Fibroblast of lung (primary cell): ENCODE data around the gene ASGR1. TPM values are rescaled to one million over a fixed set of nuclear protein-coding genes. Genes with fewer than 3 reads are reported as not detected.
A peak's percentile ranks its signal among the peaks of the same experiment; 100 is the strongest.

ENCODE experiments used
- DNase-seq, 2 donors: peaks; one replicate each; pipeline versions ENCODE4 v3.0.0 to v3.0.0-alpha.2; 2010; ENCODE audit warnings: low read depth in 2 of 2
- H2AFZ ChIP-seq: 2 replicates; pipeline ENCODE4 v1.5.1; 2012; ENCODE audit warnings: low read length, control low read depth, inconsistent platforms
- H3K27ac ChIP-seq: 2 replicates; pipeline ENCODE4 v1.5.1; 2011; ENCODE audit warnings: low read length, control low read depth; ENCODE audit not compliant: insufficient read depth
- H3K27me3 ChIP-seq: 2 replicates; pipeline ENCODE4 v1.5.1; 2011; ENCODE audit warnings: mild to moderate bottlenecking, low read length; ENCODE audit not compliant: control insufficient read depth, insufficient read depth
- H3K36me3 ChIP-seq: 2 replicates; pipeline ENCODE4 v1.5.1; 2011; ENCODE audit warnings: low read length; ENCODE audit not compliant: control insufficient read depth, insufficient read depth
- H3K4me1 ChIP-seq: 2 replicates; pipeline ENCODE4 v1.5.1; 2011; ENCODE audit warnings: low read length; ENCODE audit not compliant: control insufficient read depth, insufficient read depth; ENCODE audit errors: extremely low read depth
- H3K4me2 ChIP-seq: 2 replicates; pipeline ENCODE4 v1.5.1; 2011; ENCODE audit warnings: low read length, control low read depth; ENCODE audit not compliant: insufficient read depth; ENCODE audit errors: extremely low read depth
- H3K4me3 ChIP-seq, 4 experiments: fragments of 200-600 bp in 1 of 4; sonication (generic) in 1 of 4; replicated peaks in 1 of 4; 2 replicates each; pipeline ENCODE4 v1.5.1; 2011 to 2016; ENCODE audit warnings: low read length in 4 of 4, low read depth in 3 of 4, mild to moderate bottlenecking in 3 of 4, control low read depth in 2 of 4, inconsistent platforms in 1 of 4, mixed read lengths in 1 of 4; ENCODE audit not compliant: insufficient read depth in 1 of 4; ENCODE audit errors: control extremely low read depth in 1 of 4
- H3K79me2 ChIP-seq: 2 replicates; pipeline ENCODE4 v1.5.1; 2012; ENCODE audit warnings: mild to moderate bottlenecking, low read length, inconsistent platforms; ENCODE audit not compliant: control insufficient read depth, insufficient read depth
- H3K9ac ChIP-seq: 2 replicates; pipeline ENCODE4 v1.5.1; 2011; ENCODE audit warnings: mild to moderate bottlenecking, low read length, control low read depth; ENCODE audit not compliant: insufficient read depth
- H3K9me3 ChIP-seq: 2 replicates; pipeline ENCODE4 v1.5.1; 2012; ENCODE audit warnings: low read depth, low read length; ENCODE audit not compliant: control insufficient read depth, insufficient read depth
- H4K20me1 ChIP-seq: 2 replicates; pipeline ENCODE4 v1.5.1; 2011; ENCODE audit warnings: low read length; ENCODE audit not compliant: control insufficient read depth, insufficient read depth; ENCODE audit errors: extremely low read depth
- EZH2 ChIP-seq: IDR thresholded peaks from 2 replicates; pipeline ENCODE4 v1.5.1; 2012; ENCODE audit warnings: low read length, control low read depth, mild to moderate bottlenecking; ENCODE audit errors: missing control alignments
- polyA plus RNA-seq, 2 donors: library from polyadenylated mRNA; depleted of rRNA in 1 of 2; stranded (reverse) in 1 of 2; unstranded in 1 of 2; fragments of >200 nt; gene quantifications; 2 replicates each; pipeline ENCODE4 v1.2.1, GENCODE V29; 2011 to 2012; ENCODE audit warnings: missing spikeins in 1 of 2
- total RNA-seq: library from RNA; depleted of rRNA; stranded (reverse); fragments of >200 nt; gene quantifications from 2 replicates; pipeline ENCODE4 v1.2.1, GENCODE V29; 2014
- TF ChIP-seq, protein P1 (sequence below), 2 donors: IDR thresholded peaks in 1 of 2; conservative IDR thresholded peaks in 1 of 2; 1 replicate in 1 of 2; 2 replicates in 1 of 2; pipeline ENCODE4 v1.5.1; 2011 to 2012; ENCODE audit warnings: low read length in 2 of 2, control low read depth in 1 of 2, inconsistent platforms in 1 of 2, low read depth in 1 of 2, mild to moderate bottlenecking in 1 of 2

ASGR1 gene
- total and polyA plus RNA-seq, 2 donors (not counting 1 experiment from before 2014, with no cell fraction given), result 0.14 to 0.66 TPM

- no peaks in the 10 kb centered on the region for H3K9me3 ChIP-seq
- H2AFZ ChIP-seq, result no peak within 1 kb of the TSS
- H3K27me3 ChIP-seq, result no peaks in the 10 kb centered on the region
- no peaks in the 10 kb centered on the region for H4K20me1 ChIP-seq
- peak within 1 kb of the TSS; percentile 75 for H3K9ac ChIP-seq
- DNase-seq, result peak; percentile 88 to 89
- H3K4me3 ChIP-seq, result peak within 1 kb of the TSS; percentile 46 to 90 (median 71)
- peaks cover 16% of the 10 kb centered on the region for H3K4me1 ChIP-seq
- H3K36me3 ChIP-seq, result peaks cover 25% of the 10 kb centered on the region
- H3K4me2 ChIP-seq, result peak within 1 kb of the TSS; percentile 80
- no peak for TF ChIP-seq EZH2
- TF ChIP-seq, protein P1, sequence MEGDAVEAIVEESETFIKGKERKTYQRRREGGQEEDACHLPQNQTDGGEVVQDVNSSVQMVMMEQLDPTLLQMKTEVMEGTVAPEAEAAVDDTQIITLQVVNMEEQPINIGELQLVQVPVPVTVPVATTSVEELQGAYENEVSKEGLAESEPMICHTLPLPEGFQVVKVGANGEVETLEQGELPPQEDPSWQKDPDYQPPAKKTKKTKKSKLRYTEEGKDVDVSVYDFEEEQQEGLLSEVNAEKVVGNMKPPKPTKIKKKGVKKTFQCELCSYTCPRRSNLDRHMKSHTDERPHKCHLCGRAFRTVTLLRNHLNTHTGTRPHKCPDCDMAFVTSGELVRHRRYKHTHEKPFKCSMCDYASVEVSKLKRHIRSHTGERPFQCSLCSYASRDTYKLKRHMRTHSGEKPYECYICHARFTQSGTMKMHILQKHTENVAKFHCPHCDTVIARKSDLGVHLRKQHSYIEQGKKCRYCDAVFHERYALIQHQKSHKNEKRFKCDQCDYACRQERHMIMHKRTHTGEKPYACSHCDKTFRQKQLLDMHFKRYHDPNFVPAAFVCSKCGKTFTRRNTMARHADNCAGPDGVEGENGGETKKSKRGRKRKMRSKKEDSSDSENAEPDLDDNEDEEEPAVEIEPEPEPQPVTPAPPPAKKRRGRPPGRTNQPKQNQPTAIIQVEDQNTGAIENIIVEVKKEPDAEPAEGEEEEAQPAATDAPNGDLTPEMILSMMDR (conservative IDR thresholded peaks at IDR 0.05 in 1 of 2, IDR thresholded peaks at IDR 0.05 in 1 of 2; ENCODE audit: low read depth in 1 of 2, low read length in 2 of 2), result no peak
- H3K79me2 ChIP-seq, result peaks cover 29% of the 10 kb centered on the region
- H3K27ac ChIP-seq, result peak within 1 kb of the TSS; percentile 86
Measured at GRCh38 chr17:7219812-7220592, 40.8 kb upstream of the ASGR1 start, which contains the start of the genes ACADVL and DLG4. ACADVL (plus strand) TSS chr17:7219938; CDS start chr17:7219985, 47 bp downstream. DLG4 (minus strand) TSS chr17:7219836.

DNA sequence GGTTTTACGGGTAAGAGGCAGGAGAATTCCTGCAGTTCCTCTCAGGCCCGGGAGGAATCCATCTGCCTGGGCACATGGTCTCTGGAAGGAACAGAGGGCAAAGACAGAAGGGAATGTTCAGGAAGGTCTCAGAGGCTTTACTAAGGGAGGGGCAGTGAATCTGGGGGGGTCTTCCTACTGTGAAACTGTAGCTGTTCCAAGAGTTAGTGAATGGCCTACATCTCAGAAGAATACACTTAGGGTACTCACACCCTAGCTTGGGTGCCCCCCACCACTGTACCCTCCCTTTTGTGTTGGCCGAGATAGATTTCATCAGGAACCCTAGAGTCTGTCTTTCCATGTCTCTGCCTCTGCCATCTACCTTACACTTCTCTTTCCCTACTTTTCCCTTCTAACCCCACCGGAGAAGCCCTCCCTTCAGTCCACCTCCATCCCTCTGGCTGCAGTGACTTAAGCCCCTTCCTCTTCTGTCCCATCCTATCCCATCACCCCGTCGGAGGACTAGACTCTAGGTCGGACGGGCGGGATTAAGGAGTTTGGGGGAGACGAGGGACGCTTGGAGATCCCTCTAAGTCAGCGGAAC lies 40.1 kb upstream of the ASGR1 start:
- no peak for DNase-seq
- Histone ChIP-seq H3K36me3 (peaks cover 25% of the 10 kb centered on the region), H3K9me3 (no peaks in the 10 kb centered on the region), H3K4me1 (peaks cover 16% of the 10 kb centered on the region), H3K4me3 (peak overlapping the region in 3 of 4 experiments; percentile 2 to 90 (median 79)), H3K79me2 (peaks cover 29% of the 10 kb centered on the region), H3K4me2 (peak overlapping the region; percentile 5), H3K9ac (no peak overlapping the region), H3K27ac (peak overlapping the region; percentile 5), H3K27me3 (no peaks in the 10 kb centered on the region), H2AFZ (no peak overlapping the region), H4K20me1 (no peaks in the 10 kb centered on the region)
- no peak for TF ChIP-seq EZH2
- TF ChIP-seq, protein P1 (conservative IDR thresholded peaks at IDR 0.05 in 1 of 2, IDR thresholded peaks at IDR 0.05 in 1 of 2; ENCODE audit: low read depth in 1 of 2, low read length in 2 of 2), result no peak

GRCh38 chr17:7218758-7219157 lies 39.6 kb upstream of the ASGR1 start:
- H3K36me3 ChIP-seq, result peaks cover 20% of the 10 kb centered on the region
- no peaks in the 10 kb centered on the region for H3K9me3 ChIP-seq
- no peak overlapping the region for H3K4me3 ChIP-seq
- H2AFZ ChIP-seq, result no peak overlapping the region
- no peak overlapping the region for H3K4me2 ChIP-seq
- no peak overlapping the region for H3K9ac ChIP-seq
- DNase-seq, result no peak
- no peak overlapping the region for H3K27ac ChIP-seq
- peaks cover 17% of the 10 kb centered on the region for H3K4me1 ChIP-seq
- TF ChIP-seq, protein P1 (conservative IDR thresholded peaks at IDR 0.05 in 1 of 2, IDR thresholded peaks at IDR 0.05 in 1 of 2; ENCODE audit: low read depth in 1 of 2, low read length in 2 of 2), result no peak
- TF ChIP-seq EZH2, result no peak
- H3K79me2 ChIP-seq, result peaks cover 33% of the 10 kb centered on the region
- H3K27me3 ChIP-seq, result no peaks in the 10 kb centered on the region
- no peaks in the 10 kb centered on the region for H4K20me1 ChIP-seq
